ENCODE results near the gene FAM227A.
"Not testable (repeated sequence)": the region's sequence is repeated elsewhere in the genome, so short reads cannot be mapped to it uniquely, and the experiment has no call there.

The FAM227A gene

DNA sequence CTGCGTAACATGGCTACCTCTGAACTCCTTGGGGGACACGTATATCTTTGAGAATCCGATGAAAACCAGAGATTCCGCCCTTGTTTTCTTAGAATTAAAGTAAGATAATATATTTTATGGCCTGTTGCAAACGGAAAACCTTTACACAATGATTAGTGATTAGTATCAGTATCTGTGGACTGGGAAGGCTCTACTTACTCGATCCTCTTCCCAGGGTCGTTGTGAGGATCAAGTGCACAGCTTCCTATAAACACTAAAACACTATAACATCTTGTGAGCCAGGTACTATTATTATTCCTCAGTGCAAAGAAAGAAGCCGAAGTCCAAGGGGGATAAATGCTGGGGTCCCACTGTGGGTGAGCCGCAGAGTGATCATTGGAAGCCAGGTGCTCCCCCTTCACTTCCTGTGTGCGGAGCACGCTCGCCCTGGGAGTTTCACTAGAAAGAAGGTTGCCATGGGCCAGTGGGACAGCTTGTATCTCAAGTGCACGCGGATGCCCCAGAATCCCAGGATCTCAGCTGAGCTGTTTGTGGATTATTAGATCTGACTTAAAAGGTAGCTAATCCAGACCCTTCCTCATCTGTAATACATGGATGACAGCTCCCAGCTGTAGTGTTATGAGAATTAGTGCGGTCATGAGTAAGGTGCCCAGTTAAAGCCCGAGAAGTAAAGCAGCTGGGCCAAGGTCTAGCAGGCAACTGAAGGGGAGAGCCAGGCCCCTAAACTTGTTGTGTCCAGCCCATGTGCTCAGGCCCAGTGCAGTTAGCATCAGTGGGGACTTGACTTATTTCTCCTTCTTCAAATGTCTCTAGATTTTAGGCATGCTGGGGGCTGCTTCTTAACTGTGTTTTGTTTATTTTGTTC is 1.1 kb upstream of the FAM227A start:
- DNase-seq: no peak

DNA sequence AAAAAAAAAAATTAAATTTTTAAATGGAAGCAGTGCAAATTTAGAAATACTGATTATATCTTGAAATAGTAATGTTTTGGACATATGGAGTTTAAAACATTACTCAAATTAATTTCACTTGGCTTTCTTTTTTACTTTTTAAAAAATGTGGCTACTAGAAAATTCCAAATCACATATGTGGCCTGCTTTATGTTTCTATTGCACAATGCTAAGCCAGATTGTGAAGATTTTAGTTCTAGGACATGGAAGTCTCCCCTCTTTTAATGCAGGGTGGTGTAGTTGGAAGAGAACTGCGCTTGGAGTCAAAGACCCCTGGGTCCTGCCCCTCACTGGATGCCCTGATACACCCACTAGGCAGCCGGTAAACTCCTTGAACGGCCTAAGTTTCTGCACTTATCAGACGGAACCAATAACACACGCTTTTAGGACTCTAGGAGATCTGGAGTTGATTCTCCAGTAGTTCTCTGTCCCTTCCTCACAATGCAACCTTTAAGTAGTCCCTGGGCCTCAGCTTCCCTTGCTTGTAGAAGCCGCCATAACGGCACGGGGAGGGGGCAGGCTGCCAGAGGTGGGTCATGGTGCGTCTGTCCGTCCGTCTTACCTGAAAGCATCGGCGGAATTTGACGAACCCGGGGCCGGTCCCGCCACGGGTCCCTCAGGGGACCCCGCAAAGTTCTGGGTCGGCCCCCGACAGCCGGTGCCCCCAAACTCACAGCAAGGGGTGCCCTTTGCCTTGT is 505 bp downstream of the FAM227A start:
- DNase-seq: no peak

DNA sequence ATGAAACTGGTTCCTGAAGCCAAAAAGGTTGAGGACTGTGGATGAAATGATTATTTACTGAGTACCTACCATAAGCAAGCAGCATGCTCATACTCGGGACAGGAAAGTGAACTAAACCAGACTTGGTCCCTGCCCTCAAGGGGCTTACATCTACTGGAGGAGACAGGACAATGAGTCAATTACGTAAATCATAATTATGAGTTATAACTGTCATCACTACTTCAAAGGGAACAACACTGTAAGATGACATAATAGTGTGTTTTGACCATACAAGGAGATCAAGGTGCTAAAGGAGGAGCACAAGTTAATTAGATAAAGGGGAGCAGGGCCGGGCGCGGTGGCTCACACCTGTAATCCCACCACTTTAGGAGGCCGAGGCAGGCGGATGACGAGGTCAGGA is 2.5 kb downstream of the FAM227A start:
- no peak for DNase-seq

DNA sequence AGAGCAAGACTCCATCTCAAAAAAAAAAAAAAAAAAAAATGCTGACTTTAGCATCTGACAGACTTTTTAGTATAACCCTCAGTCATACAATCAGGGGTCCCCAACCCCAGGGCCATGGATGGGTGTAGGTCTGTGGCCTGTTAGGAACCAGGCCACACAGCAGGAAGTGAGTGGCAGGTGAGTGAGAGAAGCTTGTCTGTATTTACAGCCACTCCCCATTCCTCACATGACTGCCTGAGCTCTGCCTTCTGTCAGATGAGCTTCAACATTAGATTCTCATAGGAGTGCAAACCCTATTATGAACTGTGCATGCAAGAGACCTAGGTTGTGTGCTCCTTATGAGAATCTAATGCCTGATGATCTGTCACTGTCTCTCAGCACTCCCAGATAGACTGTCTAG is 3.3 kb downstream of the FAM227A start:
- no peak for DNase-seq

DNA sequence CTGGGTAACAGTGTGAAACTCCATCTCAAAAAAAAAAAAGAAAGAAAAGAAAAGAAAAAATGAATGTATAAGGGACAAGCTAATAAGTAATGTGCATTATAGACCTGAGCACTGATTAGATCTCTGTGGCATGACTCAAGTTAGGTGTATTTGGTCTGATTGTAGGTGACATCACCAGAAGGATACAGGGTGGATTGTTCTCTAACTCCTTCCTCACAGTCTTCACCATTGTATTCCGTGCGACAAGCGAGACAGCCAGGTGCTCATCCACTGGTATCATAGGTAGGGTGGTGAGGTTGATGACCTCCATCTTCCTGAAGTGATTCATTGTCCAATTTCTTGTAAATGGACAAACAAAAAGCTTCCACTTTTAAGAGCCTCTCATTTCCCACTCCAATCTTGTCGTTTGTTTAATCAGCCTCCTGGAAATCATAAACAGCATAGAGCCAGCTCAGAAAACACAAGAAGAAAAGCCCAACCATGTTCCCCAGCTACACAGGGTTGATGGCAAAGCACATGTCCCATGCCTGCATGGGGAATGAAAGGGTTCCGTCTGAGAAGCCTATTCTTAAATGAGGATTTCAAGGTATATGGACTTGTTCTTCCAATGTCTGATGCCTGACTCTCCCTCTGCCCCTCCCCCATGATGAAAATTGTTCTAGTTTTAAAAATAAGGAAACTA is 6.2 kb downstream of the FAM227A start:
- no peak for DNase-seq

DNA sequence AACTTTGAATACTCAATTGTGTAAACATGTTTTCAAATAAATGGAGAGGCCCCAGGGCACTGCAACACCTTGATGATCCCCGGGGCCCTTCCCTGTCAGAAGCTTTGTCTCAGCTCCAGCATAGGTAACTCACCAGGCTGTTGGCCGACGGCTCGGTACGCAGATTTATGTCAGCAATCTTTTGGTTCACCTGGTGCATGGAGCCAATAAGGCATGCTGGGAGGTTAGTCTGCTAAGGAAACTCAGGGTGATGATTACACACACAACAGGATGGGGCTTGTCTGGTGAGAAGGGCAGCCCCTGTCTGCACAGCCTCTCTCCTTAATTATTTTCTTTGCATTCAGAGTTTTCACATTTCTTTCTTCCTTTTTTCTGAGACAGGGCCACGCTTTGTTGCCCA is 10.8 kb downstream of the FAM227A start:
- no peak for DNase-seq

DNA sequence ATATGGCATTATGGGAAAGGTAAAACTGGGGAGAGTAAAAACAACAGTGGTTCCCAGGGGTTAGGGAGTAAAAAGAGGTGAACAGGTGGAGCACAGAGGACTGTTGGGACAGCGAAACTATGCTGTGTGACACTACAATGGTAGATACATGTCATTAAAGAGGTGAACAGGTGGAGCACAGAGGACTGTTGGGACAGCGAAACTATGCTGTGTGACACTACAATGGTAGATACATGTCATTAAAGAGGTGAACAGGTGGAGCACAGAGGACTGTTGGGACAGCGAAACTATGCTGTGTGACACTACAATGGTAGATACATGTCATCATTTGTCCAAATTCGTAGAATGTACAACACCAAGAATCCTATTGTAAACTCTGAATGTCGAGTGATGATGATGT is 11.9 kb downstream of the FAM227A start:
- not testable (repeated sequence) for DNase-seq

DNA sequence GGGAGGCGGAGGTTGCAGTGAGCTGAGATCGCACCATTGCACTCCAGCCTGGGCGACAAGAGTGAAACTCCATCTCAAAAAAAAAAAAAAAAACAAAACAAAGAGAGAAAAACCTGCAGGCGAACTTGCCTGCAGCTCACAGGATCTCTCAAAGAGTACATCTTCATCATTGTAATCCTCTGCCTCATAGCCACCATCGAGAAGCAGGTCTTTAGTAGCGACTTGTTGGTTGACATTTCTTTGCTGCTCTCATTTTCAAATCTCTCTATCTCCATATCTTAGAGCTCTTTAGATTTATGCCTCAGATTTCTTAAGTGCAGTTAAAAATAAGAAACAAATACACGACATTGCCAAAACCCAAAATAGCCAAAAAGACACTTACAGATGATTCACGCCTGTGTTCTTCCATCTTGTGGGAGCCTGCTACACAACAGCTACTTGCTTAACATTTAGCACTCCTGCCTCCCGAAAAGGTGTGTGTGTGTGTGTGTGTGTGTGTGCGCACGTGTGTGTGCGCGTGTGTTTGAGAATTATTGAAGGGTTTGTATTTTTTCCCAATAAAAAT is 14.6 kb downstream of the FAM227A start:
- DNase-seq: no peak

DNA sequence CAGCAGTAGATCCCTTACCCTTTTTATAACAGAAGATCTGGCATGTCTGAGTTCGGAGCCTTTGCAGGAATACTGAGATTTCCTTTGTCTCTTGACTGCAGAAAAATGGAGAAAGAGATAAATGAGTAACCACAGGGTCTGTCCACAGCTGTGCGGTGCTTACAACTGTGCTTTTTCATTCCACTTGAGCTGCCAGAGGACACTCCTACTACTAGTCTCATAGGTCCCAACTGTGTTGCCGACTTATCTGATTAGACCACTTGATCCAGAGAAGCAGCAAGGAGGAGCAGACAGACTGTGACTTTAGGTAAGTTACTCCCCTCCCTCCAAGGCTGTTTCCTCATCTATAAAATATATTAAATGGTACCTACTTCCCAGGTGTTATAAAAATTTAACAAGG is 17.5 kb downstream of the FAM227A start:
- DNase-seq: no peak

DNA sequence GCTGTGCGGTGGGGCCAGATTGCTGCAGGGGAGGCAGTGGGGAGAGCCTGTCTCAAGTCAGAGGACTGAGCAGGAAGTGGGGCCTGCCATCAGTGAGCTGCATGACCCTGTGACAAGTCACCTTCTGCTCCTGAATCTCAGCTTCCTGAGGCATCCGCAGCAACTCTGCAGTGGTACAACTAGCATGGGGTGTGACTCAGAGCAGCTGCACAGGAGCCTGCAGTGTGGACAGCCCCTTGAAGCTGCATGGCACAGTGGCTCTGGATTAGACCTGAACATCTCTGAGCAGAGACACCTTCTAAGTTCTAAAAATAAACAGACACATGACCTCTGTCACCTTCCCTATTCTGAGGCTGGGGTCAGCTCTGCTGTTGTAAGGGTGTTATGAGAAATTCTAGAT is 18.0 kb downstream of the FAM227A start:
- no peak for DNase-seq

DNA sequence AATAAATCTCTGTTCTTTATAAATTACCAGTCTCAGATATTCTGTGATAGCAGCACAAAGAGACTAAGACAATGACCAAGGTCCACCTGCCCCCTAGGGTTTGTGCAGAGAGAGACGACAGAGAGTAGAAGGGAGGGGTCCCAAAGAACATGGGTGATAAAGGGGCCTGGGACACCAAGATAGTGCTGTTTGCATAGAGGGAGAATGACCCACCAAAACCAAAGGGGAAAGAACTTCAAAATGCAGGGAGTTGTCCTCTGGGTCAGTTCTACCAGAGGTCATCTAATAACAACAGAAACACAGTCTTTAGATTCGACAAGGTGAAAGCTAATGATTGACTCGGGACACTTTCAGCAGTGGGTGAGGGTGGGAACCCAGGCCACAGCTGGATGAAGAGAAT is 23.7 kb downstream of the FAM227A start:
- no peak for DNase-seq

DNA sequence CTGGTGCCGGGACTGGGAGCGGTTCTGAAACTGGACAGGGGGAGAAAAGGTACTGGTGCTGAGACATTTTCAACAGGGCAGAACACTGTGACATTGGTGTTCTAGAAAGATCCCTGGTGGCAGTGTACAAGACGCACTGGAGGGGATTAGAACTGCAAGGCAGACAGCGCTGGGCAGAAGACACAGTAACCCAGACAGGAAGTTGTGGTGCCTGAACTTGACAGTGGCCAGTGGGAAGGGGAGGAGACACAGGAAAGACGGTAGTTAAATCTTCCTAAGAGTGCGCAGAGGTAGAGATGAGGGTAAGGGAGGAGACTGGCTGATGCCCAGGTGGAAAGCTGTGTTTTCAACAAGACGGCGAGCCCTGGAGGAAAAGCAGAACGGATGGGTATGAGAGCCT is 24.5 kb downstream of the FAM227A start:
- DNase-seq: no peak

DNA sequence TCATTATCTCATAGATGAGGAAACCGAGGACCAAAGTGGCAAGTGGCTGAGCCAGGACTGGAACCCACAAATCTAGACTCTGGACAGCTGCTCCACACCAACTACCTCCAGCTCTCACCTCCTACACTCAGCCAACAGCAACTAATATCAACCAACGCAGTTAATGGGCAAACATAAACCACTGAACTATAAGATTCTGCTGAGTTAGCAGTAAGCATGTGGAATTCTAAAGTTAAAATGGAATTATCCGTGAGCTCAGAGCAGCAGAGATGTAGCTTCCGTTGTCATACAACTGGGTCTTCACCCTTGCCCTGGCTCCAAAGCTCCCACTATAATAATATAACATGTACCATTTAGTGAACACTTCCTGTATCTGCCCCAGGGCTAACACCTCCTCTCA is 27.1 kb downstream of the FAM227A start:
- DNase-seq: no peak

DNA sequence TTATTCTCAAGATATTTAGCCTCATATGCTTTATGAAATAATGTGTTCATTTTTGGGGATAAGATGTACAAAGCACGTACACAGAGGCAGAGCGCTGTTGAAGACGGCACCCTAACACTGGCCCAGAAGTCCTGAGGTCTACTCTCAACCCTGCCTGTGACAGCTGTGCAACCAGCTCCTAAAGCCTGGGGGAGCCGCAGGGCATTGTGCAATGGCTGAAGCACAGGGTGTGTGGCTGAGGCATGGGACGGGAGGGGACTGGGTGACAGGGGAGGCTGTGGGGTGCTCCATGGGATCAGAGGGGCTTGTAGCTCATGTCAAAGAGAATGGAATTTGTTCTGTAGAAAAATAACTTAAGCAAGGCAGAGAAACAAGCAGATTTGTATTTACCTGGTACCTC is 27.7 kb downstream of the FAM227A start:
- DNase-seq: no peak

DNA sequence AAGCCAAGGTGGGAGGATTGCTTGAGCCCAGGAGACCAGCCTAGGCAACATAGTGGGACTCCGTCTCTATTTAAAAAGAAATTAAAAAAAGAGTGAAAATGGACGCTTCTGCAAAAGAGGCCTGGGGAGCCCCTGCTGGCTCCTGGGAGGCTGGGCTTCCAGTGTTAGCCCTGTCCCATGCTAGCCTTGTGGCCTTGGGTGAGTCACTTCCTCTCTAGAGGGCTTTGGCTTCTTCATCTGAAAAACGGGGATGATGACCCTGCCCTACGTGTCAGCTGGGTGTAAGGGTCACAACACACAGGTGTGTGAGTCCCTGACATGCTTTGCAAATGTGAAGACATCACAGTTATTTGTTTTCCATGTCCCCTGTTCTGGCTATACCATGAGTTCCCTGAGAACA is 32.8 kb downstream of the FAM227A start:
- DNase-seq: no peak

DNA sequence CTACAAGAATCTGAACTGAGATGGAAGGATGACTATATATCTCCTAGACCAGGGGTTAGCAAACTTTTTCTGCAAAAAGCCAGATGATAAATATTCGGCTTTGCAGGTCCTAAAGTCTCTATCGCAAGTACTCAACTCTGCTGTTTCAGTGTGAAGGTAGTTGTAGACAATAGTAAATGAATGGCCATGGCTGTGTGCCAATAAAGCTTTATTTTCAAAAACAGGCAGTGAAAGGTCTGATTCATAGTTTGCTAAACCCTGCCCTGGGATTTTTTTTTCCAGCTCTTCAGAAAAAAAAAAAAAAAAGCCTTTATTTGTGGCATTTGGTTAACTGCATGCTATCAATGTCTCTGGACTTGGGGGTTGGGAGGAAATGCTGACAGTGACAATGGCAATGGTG is 37.5 kb downstream of the FAM227A start:
- no peak for DNase-seq

DNA sequence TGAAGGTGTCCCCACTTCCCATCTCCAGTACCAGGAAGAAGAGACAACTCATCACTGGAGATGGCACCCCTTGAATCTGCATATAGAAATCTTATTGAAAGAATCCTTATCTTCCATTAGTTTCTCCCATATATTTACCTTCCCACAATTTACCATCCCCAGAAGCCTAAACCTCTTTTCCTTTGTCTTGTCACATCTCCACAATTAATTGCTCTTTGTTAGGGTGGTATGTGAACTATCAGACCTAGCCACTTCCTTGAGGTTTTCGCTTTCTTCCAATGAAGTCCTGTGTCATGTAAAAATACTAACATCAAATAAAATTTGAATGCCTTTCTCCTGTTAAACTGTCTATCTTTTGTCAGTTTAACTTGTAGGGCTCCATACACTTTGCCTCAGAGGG is 37.9 kb downstream of the FAM227A start:
- no peak for DNase-seq

DNA sequence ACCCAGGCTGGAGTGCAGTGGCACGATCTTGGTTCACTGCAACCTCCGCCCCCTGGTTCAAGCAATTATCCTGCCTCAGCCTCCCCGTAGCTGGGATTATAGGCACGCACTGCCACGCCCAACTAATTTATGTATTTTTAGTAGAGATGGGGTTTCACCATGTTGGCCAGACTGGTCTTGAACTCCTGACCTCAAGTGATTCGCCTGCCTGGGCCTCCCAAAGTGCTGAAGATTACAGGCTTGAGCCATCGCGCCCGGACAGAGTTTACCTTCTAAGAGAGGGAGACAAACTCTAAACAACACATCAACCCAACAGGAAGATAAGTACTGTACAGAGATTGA is 41.2 kb downstream of the FAM227A start:
- DNase-seq: not testable (repeated sequence)

DNA sequence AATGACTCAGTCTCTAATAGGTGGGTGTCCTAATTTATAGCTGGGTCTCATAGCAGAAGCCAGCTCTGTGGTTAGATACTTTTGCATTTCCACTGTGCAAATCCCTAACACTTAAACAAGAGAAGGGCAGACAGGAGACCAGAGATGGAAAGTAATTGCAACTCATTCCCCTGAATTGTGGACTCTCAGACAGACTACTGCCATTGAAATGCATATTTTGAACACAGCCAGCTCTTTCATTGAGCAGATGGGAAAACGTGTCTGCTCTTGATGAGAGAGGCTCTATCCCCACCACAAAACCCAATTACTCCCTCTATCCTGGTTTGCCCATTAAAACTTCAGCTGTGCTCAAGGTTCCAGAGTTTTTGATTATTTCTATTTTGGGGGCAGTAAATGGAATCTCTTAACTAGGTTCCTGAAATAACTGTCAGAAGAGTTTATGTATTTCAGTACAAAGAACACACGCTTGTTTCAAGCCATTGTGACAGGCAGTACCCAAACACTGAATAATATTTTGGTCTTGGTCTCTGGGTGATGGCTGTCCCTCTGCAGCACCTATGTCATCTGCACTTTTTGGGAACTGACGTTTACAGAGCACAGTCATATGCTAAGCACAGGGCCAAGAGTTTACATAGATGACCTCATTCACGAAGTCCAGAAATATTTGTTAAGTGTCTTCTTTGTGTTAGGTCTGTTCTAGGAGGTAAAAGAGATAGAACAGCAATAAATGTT is 41.7 kb downstream of the FAM227A start:
- no peak for DNase-seq

DNA sequence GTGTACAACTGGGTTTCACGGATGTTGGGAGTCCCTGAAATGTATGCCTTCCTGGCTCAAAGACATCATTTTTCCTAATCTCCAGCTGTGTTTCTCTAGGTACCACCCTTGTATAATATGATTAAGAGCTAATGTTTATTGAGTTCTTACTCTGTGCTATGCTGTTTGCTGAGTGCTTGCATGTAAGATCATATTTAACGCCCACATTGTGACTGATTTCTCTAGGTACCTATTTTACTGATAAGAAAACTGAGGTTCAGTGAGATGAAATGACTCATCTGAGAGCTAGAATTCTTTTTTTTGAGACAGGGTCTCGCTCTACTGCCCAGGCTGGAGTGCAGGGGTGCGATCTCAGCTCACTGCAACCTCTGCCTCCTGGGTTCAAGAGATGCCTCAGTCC is 42.6 kb downstream of the FAM227A start:
- no peak for DNase-seq

DNA sequence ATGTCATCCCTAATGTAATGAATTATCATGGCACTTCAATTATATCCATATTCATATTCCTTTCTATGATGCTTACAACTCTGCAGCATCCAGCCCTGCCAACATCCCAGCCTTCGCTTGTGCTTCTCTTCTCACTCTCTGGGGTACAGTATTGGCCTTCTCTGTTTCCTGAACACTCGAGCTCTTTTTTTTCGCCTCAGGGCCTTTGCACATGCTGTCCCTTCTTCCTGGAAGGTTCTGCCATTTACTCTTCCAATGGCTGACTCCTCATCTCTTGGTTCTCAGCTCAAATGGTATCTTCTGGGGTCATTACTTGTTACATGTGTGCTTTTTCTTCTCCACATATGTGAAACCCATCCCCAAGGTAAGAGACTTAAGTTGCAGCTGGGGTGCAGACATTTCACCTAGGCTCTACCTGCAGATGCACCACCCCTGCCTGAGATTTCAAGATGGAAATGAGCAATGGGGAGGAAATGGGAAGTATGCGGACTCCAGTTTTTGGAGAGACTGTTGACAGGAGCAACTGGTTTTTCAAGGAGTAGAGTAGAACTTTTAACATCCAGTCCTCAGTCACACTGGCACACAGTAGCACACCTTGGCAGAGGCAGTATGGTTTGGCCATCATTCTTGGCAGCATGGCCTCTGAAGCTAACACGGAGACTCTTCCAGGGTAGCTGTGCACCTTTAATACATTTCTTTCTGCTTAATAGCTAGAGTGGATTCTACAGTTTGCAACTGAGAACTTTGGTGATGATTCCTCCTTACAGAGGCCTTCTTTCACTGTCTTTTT is 43.8 kb downstream of the FAM227A start:
- DNase-seq: no peak

DNA sequence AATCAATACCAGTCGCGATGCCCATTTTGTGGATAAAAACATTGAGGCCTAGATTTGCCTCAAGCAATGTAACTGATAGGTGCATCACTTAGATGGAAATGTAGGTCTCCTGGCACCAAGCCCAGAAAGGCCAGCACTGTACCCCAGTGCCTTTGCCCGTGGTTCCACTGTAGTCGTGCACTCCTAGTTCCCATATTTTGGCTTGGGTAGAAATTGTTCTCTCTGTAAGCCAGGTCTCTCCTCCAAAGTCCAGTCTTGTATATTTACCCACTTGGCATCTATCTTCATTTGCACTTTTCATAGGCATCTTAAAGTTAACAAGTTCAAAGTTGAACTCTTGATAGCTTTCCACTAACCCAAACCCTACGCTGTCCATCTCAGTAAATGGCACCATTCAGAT is 44.6 kb downstream of the FAM227A start:
- no peak for DNase-seq

All from right hindlimb (tissue), 1 donor.